ENCODE results near the gene PDZD8.
"Not testable (repeated sequence)": the region's sequence is repeated elsewhere in the genome, so short reads cannot be mapped to it uniquely, and the experiment has no call there.

DNA sequence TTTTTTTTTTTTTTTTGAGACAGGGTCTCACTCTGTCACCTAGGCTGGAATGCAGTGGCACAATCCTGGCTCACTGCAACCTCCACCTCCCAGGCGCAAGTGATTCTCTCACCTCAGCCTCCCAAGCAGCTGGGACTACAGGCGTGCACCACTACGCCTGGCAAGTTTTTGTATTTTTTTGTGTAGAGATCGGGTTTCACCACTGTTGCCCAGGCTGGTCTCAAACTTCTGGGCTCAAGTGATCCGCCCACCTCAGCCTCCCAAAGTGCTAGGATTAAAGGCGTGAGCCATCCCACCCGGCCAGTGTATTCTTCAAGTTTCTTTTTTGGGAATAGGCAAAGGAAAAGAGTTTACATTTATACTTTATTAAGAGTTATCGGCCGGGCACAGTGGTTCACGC, 84.4 kb downstream of the PDZD8 start:
- not testable (repeated sequence) for TF ChIP-seq CTCF (conservative IDR thresholded peaks at IDR 0.05; ENCODE audit: low read length); EZH2phosphoT487 (IDR thresholded peaks at IDR 0.05; ENCODE audit: borderline replicate concordance, low read depth, low read length)

Data from OCI-LY7 (cell line).